ENCODE measurements around the gene DNAJB6.

Gene DNAJB6

DNA sequence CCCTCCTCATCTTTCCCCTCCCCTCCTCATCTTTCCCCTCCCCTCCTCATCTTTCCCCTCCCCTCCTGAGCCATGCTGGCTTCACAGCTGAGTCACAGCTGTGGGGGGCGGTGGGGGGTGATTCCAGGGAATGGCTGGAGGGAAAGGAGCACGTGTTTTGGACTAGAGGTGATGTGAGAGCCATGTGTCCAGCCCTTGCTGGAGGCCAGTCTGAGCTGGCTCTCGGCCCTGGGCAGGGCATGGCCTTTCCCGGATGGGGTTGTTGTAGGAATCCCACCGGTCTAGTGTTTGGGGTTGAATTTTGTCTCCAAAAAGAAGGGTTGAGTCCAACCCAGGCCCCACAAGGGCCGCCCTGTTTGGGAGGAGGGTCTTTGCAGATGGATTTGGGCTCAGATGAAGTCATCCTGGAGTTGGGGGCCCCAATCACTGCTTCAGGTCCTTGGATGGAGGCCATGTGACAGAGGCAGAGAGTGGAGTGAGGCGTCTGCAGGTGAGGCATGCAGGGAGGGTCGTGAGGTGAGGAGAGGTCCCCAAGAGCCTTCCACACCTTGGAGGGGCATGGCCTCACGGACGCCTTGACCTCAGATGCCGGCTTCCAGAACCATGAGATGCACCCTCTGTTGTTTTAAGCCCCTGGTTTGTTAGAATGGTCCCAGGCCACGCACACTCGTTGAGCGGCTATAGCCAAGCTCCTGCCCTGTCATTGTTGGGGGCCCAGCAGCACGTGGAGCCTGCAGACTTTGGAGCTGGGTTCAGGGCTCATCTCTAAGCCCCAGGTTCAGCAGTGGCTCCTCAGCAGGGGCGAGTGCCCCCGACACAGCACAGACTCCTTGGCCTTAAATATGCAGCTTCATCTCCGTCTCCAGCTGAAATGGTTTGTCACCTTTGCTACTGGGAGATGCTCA is 101.6 kb downstream of the DNAJB6 start:
- H3K9me3 Mint-ChIP-seq, result no peaks in the 10 kb centered on the region
- H3K27ac Mint-ChIP-seq, result no peak overlapping the region
- peaks cover 3% of the 10 kb centered on the region for H3K4me1 Mint-ChIP-seq
- TF ChIP-seq, protein P1, sequence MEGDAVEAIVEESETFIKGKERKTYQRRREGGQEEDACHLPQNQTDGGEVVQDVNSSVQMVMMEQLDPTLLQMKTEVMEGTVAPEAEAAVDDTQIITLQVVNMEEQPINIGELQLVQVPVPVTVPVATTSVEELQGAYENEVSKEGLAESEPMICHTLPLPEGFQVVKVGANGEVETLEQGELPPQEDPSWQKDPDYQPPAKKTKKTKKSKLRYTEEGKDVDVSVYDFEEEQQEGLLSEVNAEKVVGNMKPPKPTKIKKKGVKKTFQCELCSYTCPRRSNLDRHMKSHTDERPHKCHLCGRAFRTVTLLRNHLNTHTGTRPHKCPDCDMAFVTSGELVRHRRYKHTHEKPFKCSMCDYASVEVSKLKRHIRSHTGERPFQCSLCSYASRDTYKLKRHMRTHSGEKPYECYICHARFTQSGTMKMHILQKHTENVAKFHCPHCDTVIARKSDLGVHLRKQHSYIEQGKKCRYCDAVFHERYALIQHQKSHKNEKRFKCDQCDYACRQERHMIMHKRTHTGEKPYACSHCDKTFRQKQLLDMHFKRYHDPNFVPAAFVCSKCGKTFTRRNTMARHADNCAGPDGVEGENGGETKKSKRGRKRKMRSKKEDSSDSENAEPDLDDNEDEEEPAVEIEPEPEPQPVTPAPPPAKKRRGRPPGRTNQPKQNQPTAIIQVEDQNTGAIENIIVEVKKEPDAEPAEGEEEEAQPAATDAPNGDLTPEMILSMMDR (IDR thresholded peaks at IDR 0.05; ENCODE audit: unreplicated experiment in 3 of 3), result no peak
- H3K36me3 Mint-ChIP-seq (ENCODE audit: low read depth), result peaks cover 5% of the 10 kb centered on the region
- H3K27me3 Mint-ChIP-seq (ENCODE audit: low read depth), result peaks cover 28% of the 10 kb centered on the region
- no peak overlapping the region for H3K4me3 Mint-ChIP-seq

DNA sequence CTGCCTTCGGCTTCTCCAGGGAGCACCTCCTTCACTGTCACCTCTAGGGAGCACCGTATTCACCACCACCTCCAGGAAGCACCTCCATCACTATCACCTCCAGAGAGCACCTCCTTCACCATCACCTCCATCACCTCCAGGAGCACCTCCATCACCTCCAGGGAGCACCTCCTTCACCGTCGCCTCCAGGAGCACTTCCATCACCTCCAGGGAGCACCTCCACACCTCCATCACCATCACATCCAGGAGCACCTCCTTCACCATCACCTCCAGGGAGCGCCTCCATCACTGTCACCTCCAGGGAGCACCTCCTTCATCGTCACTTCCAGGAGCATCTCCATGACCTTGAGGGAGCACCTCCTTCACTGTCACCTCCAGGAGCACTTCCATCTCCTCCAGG is 102.3 kb downstream of the DNAJB6 start:
- TF ChIP-seq, protein P1 (IDR thresholded peaks at IDR 0.05; ENCODE audit: unreplicated experiment in 3 of 3), result no peak
- Mint-ChIP-seq H3K4me1 (no peaks in the 10 kb centered on the region), H3K27me3 (ENCODE audit: low read depth) (peaks cover 25% of the 10 kb centered on the region), H3K9me3 (no peaks in the 10 kb centered on the region), H3K36me3 (ENCODE audit: low read depth) (peaks cover 5% of the 10 kb centered on the region), H3K4me3 (no peak overlapping the region), H3K27ac (no peak overlapping the region)

DNA sequence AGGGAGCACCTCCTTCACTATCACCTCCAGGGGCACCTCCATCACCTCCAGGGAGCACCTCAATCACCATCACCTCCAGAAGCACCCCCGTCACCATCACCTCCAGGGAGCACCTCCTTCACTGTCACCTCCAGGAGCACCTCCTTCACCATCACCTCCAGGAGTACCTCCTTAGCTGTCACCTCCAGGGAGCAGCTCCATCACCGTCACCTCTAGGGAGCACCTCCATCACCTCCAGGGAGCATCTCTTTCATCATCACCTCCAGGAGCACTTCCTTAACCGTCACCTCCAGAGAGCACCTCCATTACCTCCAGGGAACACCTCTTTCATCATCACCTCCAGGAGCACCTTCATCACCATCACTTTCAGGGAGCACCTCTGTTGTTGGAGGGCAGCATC is 103.0 kb downstream of the DNAJB6 start:
- H3K27ac Mint-ChIP-seq, result no peak overlapping the region
- peaks cover 22% of the 10 kb centered on the region for H3K27me3 Mint-ChIP-seq (ENCODE audit: low read depth)
- no peaks in the 10 kb centered on the region for H3K9me3 Mint-ChIP-seq
- peak overlapping the region in 1 of 3 experiments; percentile 9 for H3K4me3 Mint-ChIP-seq
- H3K4me1 Mint-ChIP-seq, result no peaks in the 10 kb centered on the region
- TF ChIP-seq, protein P1 (IDR thresholded peaks at IDR 0.05; ENCODE audit: unreplicated experiment in 3 of 3), result no peak
- H3K36me3 Mint-ChIP-seq (ENCODE audit: low read depth), result peaks cover 5% of the 10 kb centered on the region

DNA sequence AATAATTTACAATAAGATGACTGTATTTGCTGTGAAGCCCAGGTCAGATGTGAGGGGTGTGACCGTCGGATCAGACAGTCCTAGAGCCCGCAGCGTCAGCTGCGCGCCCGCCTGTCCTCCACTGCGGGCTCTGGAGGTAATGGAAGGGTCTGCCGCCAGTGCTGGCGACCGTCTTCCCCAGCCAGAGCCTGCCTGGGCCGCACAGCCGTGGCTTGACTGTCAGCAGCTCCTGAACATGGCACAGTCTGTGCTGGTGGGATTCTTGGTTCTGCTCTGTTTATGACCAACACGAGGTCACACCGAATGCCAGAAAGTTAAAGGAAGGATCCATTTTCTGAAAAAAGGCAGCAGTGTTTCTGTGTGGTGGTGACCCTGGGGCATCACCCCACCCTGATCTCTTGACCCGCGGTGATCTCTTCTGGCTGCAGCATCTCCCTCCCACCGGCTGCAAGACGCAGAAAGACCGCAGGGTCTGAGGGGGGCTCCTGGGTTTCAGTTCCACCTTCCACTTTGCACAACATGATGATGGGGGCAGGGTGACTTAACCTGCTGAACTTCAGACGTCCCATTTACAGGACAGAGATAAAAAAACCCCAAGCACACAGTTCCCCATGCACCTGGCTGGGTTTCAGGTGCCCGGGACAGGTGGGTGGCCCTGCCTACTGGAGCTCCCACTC is 103.7 kb downstream of the DNAJB6 start:
- H3K27ac Mint-ChIP-seq, result no peak overlapping the region
- no peaks in the 10 kb centered on the region for H3K4me1 Mint-ChIP-seq
- H3K9me3 Mint-ChIP-seq, result no peaks in the 10 kb centered on the region
- H3K27me3 Mint-ChIP-seq (ENCODE audit: low read depth), result peaks cover 21% of the 10 kb centered on the region
- H3K36me3 Mint-ChIP-seq (ENCODE audit: low read depth), result peaks cover 5% of the 10 kb centered on the region
- H3K4me3 Mint-ChIP-seq, result no peak overlapping the region
- TF ChIP-seq, protein P1 (IDR thresholded peaks at IDR 0.05; ENCODE audit: unreplicated experiment in 3 of 3), result no peak

DNA sequence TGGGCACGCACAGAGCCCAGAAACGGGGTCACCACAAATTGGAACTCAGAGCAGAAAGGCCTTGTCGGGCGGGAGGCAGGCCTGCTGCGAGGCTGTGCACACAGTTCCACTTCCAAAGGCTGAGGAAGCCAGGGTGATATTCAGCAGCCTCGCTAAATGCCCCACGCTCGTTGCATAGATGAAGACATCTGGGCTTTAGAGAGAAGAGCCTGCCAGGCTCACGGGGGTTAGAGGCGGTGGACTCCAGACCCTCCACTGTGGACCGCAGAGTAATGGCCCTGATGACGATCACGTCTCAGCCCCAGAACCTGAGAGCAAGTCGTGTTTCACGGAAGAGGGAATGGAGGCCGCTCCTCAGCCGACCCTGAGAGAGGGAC is 104.2 kb downstream of the DNAJB6 start:
- Mint-ChIP-seq H3K27ac (no peak overlapping the region), H3K9me3 (no peaks in the 10 kb centered on the region), H3K4me3 (no peak overlapping the region), H3K27me3 (ENCODE audit: low read depth) (peaks cover 21% of the 10 kb centered on the region), H3K4me1 (no peaks in the 10 kb centered on the region), H3K36me3 (ENCODE audit: low read depth) (peaks cover 5% of the 10 kb centered on the region)
- TF ChIP-seq, protein P1 (IDR thresholded peaks at IDR 0.05; ENCODE audit: unreplicated experiment in 3 of 3), result no peak

Measured in nephron (organoid).